HepG2 (cell line): ENCODE measurements around the gene NABP2. TPM values are rescaled to one million over a fixed set of nuclear protein-coding genes. Genes with fewer than 3 reads are reported as not detected.

ENCODE experiments used
- CBFB ChIP-seq: sonication (generic); formaldehyde crosslinking; IDR thresholded peaks from 2 replicates; pipeline ENCODE4 v1.4.0; 2020; ENCODE audit warnings: missing genetic modification reagents
- GLI4 ChIP-seq: sonication (generic); formaldehyde crosslinking; IDR thresholded peaks from 2 replicates; pipeline ENCODE4 v1.5.1; 2020; ENCODE audit warnings: missing genetic modification reagents, mild to moderate bottlenecking, moderate library complexity, borderline replicate concordance
- IRF9 ChIP-seq: sonication (generic); formaldehyde crosslinking; IDR thresholded peaks from 2 replicates; pipeline ENCODE4 v1.8.0; 2022; ENCODE audit warnings: missing genetic modification reagents, mild to moderate bottlenecking, borderline replicate concordance
- KLF16 ChIP-seq, 2 experiments: sonication (generic) in 1 of 2; formaldehyde crosslinking in 1 of 2; IDR thresholded peaks; 2 replicates each; pipeline versions ENCODE4 v1.6.1 to v1.8.0; 2016 to 2023; ENCODE audit warnings: missing genetic modification reagents in 2 of 2, missing compliant biosample characterization in 1 of 2
- REST ChIP-seq, 2 experiments: IDR thresholded peaks; 2 replicates each; pipeline ENCODE4 v1.6.1; 2011 to 2012; ENCODE audit warnings: low read length in 2 of 2, borderline replicate concordance in 1 of 2, low read depth in 1 of 2, mild to moderate bottlenecking in 1 of 2, moderate library complexity in 1 of 2
- ZBTB42 ChIP-seq: sonication (generic); formaldehyde crosslinking; IDR thresholded peaks from 2 replicates; pipeline ENCODE4 v1.5.0; 2020; ENCODE audit warnings: mild to moderate bottlenecking, missing genetic modification reagents
- ZNF414 ChIP-seq: sonication (generic); formaldehyde crosslinking; IDR thresholded peaks from 2 replicates; pipeline ENCODE4 v1.5.0; 2020; ENCODE audit warnings: missing genetic modification reagents
- ZNF574 ChIP-seq: sonication (generic); formaldehyde crosslinking; IDR thresholded peaks from 2 replicates; pipeline ENCODE4 v1.4.0; 2020; ENCODE audit warnings: missing genetic modification reagents
- polyA plus RNA-seq, 8 experiments: library from polyadenylated mRNA; depleted of rRNA in 3 of 8; stranded (reverse) in 7 of 8; unstranded in 1 of 8; fragments of >200 nt; fragmentation: Illumina TruSeq in 4 of 8; extraction: Trizol in 4 of 8; gene quantifications; 2 replicates each; pipeline versions ENCODE4 v1.2.1 to v1.2.3, GENCODE V29; 2011 to 2016; ENCODE audit warnings: low read depth in 4 of 8, missing spikeins in 1 of 8, mixed read lengths in 1 of 8; ENCODE audit not compliant: insufficient read depth in 1 of 8
- total RNA-seq, 5 experiments: library from RNA; depleted of rRNA; stranded (reverse); fragments of >200 nt; fragmentation: Illumina TruSeq; extraction: Trizol; gene quantifications; 2 replicates each; pipeline ENCODE4 v1.2.3, GENCODE V29; 2016; ENCODE audit warnings: low read depth in 1 of 5
- TF ChIP-seq, protein P1 (sequence below): sonication (generic); formaldehyde crosslinking; IDR thresholded peaks from 2 replicates; pipeline ENCODE4 v1.4.0; 2020; ENCODE audit warnings: missing genetic modification reagents, borderline replicate concordance
- TF ChIP-seq, protein P2 (sequence below): fragments of 450-650 bp; IDR thresholded peaks from 2 replicates; pipeline ENCODE4 v1.6.1; 2017
- TF ChIP-seq, protein P3 (sequence below): sonication (generic); formaldehyde crosslinking; IDR thresholded peaks from 2 replicates; pipeline ENCODE4 v1.4.0; 2020; ENCODE audit warnings: mild to moderate bottlenecking, missing genetic modification reagents

The NABP2 gene
- total and polyA plus RNA-seq, 2 of the 13 experiments (the other 11 are each of a cell fraction or from before 2014, with no cell fraction given) = 33.2 to 35.5 TPM

GRCh38 chr12:56266693-56267442 lies 42.7 kb downstream of the NABP2 start, which contains the start of gene COQ10A (continued):
- TF ChIP-seq, protein P1, sequence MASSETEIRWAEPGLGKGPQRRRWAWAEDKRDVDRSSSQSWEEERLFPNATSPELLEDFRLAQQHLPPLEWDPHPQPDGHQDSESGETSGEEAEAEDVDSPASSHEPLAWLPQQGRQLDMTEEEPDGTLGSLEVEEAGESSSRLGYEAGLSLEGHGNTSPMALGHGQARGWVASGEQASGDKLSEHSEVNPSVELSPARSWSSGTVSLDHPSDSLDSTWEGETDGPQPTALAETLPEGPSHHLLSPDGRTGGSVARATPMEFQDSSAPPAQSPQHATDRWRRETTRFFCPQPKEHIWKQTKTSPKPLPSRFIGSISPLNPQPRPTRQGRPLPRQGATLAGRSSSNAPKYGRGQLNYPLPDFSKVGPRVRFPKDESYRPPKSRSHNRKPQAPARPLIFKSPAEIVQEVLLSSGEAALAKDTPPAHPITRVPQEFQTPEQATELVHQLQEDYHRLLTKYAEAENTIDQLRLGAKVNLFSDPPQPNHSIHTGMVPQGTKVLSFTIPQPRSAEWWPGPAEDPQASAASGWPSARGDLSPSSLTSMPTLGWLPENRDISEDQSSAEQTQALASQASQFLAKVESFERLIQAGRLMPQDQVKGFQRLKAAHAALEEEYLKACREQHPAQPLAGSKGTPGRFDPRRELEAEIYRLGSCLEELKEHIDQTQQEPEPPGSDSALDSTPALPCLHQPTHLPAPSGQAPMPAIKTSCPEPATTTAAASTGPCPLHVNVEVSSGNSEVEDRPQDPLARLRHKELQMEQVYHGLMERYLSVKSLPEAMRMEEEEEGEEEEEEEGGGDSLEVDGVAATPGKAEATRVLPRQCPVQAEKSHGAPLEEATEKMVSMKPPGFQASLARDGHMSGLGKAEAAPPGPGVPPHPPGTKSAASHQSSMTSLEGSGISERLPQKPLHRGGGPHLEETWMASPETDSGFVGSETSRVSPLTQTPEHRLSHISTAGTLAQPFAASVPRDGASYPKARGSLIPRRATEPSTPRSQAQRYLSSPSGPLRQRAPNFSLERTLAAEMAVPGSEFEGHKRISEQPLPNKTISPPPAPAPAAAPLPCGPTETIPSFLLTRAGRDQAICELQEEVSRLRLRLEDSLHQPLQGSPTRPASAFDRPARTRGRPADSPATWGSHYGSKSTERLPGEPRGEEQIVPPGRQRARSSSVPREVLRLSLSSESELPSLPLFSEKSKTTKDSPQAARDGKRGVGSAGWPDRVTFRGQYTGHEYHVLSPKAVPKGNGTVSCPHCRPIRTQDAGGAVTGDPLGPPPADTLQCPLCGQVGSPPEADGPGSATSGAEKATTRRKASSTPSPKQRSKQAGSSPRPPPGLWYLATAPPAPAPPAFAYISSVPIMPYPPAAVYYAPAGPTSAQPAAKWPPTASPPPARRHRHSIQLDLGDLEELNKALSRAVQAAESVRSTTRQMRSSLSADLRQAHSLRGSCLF (CRISPR knock-in tag) = no peak
- TF ChIP-seq, protein P2, sequence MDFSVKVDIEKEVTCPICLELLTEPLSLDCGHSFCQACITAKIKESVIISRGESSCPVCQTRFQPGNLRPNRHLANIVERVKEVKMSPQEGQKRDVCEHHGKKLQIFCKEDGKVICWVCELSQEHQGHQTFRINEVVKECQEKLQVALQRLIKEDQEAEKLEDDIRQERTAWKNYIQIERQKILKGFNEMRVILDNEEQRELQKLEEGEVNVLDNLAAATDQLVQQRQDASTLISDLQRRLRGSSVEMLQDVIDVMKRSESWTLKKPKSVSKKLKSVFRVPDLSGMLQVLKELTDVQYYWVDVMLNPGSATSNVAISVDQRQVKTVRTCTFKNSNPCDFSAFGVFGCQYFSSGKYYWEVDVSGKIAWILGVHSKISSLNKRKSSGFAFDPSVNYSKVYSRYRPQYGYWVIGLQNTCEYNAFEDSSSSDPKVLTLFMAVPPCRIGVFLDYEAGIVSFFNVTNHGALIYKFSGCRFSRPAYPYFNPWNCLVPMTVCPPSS = no peak
- TF ChIP-seq IRF9 (CRISPR knock-in tag) = peak; percentile 66; the same call in 1 of the 2 replicates
- peak; percentile 87 for TF ChIP-seq ZNF574 (CRISPR knock-in tag)
- TF ChIP-seq, protein P3, sequence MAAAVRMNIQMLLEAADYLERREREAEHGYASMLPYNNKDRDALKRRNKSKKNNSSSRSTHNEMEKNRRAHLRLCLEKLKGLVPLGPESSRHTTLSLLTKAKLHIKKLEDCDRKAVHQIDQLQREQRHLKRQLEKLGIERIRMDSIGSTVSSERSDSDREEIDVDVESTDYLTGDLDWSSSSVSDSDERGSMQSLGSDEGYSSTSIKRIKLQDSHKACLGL = peak; percentile 67; the same call in 1 of the 2 replicates
- TF ChIP-seq ZNF414 (CRISPR knock-in tag) = peak; percentile 83; the same call in 1 of the 2 replicates
- TF ChIP-seq ZBTB42 (CRISPR knock-in tag) = 0 out of 2 replicates have a peak, but pooled peaks have one; percentile 84
- TF ChIP-seq KLF16 (CRISPR knock-in tag; IDR thresholded peaks at IDR 0.05) = peak in 1 of 2 experiments; percentile 80; a peak in 2 of 4 replicates
- TF ChIP-seq CBFB = peak; percentile 21; the same call in 1 of the 2 replicates
- TF ChIP-seq REST (IDR thresholded peaks at IDR 0.05; ENCODE audit: borderline replicate concordance in 1 of 2, low read depth in 1 of 2, low read length in 2 of 2) = no peak
- TF ChIP-seq GLI4 (CRISPR knock-in tag) = no peak
